AG09319 (cell line): ENCODE measurements around the gene ZSWIM6.

ENCODE experiments used
- DNase-seq: peaks from one replicate; pipeline ENCODE4 v3.0.0-alpha.2; 2010; ENCODE audit warnings: low read depth; ENCODE audit errors: extremely low read depth
- TF ChIP-seq, protein P1 (sequence below): IDR thresholded peaks from 2 replicates; pipeline ENCODE4 v1.5.1; 2011; ENCODE audit warnings: low read depth, mild to moderate bottlenecking, inconsistent platforms, low read length, moderate library complexity

ZSWIM6 gene

GRCh38 chr5:61595426-61595825 is 263.4 kb downstream of the ZSWIM6 start:
- TF ChIP-seq, protein P1, sequence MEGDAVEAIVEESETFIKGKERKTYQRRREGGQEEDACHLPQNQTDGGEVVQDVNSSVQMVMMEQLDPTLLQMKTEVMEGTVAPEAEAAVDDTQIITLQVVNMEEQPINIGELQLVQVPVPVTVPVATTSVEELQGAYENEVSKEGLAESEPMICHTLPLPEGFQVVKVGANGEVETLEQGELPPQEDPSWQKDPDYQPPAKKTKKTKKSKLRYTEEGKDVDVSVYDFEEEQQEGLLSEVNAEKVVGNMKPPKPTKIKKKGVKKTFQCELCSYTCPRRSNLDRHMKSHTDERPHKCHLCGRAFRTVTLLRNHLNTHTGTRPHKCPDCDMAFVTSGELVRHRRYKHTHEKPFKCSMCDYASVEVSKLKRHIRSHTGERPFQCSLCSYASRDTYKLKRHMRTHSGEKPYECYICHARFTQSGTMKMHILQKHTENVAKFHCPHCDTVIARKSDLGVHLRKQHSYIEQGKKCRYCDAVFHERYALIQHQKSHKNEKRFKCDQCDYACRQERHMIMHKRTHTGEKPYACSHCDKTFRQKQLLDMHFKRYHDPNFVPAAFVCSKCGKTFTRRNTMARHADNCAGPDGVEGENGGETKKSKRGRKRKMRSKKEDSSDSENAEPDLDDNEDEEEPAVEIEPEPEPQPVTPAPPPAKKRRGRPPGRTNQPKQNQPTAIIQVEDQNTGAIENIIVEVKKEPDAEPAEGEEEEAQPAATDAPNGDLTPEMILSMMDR: no peak
- DNase-seq: no peak
